ENCODE measurements around the gene TGFBRAP1. TPM values are rescaled to one million over a fixed set of nuclear protein-coding genes. Genes with fewer than 3 reads are reported as not detected.

The TGFBRAP1 gene
- total RNA-seq, result 12.2 and 13.0 TPM in 2 replicates

DNA sequence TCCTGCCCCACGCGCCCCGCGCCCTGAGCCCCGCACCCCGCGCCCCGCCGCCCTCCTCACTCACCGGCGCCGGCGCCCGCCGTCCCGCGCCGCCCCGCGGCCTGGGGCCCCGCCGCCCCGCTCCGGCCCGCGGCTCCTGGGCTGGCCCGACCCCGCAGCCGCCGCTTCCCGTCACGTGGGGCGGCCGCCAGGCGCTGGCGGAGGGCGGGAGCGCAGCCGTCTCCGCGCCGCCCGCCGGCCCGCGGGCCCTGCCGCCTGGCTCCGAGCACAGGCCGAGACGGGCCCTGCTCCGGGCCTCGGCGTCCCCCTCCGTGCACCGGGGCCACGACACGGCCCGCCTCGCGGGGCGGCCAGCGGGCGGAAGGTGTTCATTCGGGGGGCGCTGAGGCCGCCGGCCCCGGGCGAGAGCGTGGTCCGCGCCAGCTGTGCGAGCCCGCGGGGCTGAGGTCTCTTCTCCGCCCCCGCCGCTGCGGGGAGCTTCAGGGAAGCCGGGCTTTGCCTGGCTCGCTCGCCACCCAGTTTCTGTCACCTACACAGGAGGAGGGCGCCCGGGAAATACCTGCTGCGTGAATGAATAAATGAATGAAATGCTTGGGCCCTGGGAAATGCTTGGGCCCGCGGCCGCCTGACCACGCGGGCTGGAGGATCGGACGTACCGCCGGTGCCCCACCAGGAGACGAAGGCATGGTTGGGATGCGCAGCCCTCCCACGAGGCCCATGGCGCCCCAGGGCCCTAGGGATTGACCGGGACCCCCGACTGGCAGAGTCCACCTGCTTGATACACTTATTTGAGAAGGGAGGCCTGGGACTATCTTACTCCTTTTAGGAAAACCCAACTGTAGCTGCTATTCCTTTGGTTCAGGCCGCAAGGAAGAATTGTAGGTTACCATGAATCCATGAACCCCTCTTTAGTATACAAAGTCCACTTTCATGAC, at the start of gene TGFBRAP1:
Gene TGFBRAP1 (minus strand): TSS at position 175 of the 935 bp plus-strand sequence. CDS start 21,434 bp downstream, outside the sequence.

DNA sequence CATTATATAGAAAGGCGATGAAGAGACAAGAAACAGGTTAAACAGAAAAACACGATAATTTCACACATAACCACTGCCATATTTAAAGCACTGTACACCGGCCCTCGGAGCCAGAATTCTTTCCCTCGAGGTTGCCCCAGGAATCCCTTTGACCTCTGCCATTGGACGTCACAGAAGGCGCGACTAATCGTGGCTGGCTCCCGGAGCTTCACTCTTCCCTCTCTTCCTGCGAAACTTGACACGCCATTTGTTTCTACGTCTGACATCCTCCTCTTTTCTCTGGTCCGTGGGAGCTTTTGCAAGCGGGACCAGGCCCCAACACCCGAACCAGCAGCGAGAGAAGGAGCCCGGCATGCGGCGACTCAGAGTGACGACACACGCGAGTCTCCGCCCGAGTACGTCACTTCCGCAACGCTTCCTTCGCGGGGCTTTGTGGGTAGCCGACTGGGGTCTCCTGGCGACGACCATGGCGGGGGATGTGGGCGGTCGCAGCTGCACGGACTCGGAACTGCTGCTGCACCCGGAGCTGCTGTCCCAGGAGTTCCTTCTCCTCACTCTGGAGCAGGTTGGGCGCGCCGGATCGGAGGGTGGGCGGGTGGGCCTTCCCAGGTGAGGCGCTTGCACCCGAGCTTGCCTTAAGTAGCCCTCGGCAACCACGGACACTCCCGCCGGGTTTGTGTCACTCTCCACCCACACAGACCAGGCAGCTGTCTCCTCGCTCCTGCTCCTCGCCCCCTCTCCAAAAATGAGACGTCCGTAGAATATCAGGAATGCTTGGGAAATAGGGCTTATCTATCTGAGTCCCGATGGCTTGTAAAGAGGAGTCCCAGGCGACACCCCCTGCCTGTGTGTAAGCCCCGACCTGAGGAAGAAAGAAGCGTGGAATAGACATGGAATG, 7.8 kb upstream of the TGFBRAP1 start, which contains the start of gene C2orf49:
Gene C2orf49 (plus strand): TSS at position 419 of the 898 bp plus-strand sequence. CDS start 48 bp downstream, at position 467.

GRCh38 chr2:105241443-105241842, 88.1 kb downstream of the TGFBRAP1 start, which contains the start of gene GPR45:
TSS of gene GPR45 (plus strand) at chr2:105241743. CDS start at chr2:105241859, 116 bp downstream.

Other genes with a start within 250 kb of the TGFBRAP1 start
- not detected in 2 replicates for gene GPR45, start 88.0 kb downstream of the TGFBRAP1 start, total RNA-seq
- gene C2orf49, start 7.8 kb upstream of the TGFBRAP1 start, total RNA-seq, result 9.1 and 36.7 TPM in 2 replicates
- gene FHL2, start 69.3 kb upstream of the TGFBRAP1 start, total RNA-seq, result 240 and 443 TPM in 2 replicates

All from epithelial cell of alveolus of lung (primary cell).